ENCODE results near the gene SLIT3.

The SLIT3 gene

DNA sequence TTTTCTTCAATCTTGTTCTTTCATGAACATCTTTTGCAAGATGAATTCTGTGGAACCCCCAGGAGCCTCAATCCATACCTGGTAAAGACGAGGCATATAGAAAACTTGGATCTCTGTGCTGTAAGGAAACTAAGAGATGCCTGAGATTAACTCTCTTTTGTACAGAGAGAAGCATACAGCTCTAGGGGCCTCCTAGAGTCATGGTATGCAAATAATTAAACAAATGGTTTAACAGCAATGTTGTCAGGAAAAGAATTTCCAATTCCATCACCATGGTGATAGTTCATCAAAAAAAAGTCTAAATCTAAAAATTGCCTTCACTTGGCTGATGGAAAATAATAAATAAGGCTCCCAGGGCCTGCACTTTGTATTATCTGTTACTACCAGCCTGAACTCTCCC, 275.4 kb downstream of the SLIT3 start:
- DNase-seq (ENCODE audit: insufficient read length, low spot score) (no peak), FAIRE-seq (no peak)
- TF ChIP-seq, protein P1, sequence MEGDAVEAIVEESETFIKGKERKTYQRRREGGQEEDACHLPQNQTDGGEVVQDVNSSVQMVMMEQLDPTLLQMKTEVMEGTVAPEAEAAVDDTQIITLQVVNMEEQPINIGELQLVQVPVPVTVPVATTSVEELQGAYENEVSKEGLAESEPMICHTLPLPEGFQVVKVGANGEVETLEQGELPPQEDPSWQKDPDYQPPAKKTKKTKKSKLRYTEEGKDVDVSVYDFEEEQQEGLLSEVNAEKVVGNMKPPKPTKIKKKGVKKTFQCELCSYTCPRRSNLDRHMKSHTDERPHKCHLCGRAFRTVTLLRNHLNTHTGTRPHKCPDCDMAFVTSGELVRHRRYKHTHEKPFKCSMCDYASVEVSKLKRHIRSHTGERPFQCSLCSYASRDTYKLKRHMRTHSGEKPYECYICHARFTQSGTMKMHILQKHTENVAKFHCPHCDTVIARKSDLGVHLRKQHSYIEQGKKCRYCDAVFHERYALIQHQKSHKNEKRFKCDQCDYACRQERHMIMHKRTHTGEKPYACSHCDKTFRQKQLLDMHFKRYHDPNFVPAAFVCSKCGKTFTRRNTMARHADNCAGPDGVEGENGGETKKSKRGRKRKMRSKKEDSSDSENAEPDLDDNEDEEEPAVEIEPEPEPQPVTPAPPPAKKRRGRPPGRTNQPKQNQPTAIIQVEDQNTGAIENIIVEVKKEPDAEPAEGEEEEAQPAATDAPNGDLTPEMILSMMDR (IDR thresholded peaks at IDR 0.05; ENCODE audit: insufficient read depth, missing control alignments) = no peak

DNA sequence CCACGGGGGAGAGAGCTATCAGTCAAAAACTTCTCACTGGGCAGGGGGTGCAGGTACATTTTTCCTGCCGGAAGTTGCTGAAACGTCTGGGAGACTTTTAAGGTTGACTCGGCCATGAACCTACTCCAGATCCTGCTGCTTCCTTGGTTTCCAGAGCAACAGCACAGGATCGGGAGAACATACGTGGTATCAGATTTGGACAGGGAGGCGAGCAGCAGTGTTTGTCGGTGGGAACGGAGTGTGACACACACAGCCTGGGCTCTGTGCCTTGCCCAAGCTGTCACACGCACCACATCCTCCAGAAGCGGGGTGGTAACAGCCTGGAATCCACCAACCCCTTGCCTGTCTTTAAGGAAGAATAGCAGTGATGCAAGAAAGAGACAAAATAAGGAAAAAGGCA, 276.5 kb downstream of the SLIT3 start:
- DNase-seq (ENCODE audit: insufficient read length, low spot score) (no peak), FAIRE-seq (no peak)
- TF ChIP-seq, protein P1 (IDR thresholded peaks at IDR 0.05; ENCODE audit: insufficient read depth, missing control alignments) = no peak

DNA sequence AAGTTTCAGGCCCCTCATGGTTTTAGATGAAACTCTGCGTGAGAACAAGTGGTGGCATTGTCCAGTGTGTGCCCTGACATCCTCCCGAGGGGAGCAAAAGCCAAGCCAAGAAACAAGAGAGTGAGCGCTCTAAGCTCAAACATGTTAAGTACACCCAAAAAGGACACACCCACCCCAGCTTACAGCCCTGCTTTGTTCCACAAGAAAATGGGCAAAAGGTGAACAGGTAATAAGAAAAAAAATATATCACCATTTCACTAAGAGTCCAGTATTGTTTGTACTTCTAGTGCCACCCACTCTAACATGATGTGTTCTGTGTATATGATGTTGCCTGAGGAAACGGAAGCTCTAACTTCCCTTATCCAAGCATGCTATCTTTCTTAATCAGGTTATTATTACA, 278.2 kb downstream of the SLIT3 start:
- TF ChIP-seq, protein P1 (IDR thresholded peaks at IDR 0.05; ENCODE audit: insufficient read depth, missing control alignments) = no peak
- DNase-seq (ENCODE audit: insufficient read length, low spot score) = no peak
- no peak for FAIRE-seq

DNA sequence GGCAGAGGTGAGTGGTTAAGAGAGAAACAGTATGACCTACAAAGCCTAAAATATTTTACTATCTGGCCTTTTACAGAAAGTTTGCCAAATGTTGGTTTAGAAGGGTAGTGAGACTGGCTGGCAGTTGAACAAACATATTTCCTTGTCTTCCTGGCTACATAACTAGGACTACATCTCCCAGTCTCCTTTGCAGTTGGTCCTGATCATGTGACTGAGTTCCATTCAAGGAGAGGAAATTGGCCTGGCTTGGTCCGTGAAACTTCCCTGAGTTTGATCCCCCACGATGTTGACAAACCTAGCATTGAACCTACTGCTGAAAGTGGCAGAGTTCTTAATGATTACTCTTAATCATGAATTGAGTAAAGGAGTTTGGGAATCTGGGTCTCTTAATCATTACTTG, 280.8 kb downstream of the SLIT3 start:
- TF ChIP-seq, protein P1 (IDR thresholded peaks at IDR 0.05; ENCODE audit: insufficient read depth, missing control alignments) = no peak
- DNase-seq (ENCODE audit: insufficient read length, low spot score) (no peak), FAIRE-seq (no peak)

DNA sequence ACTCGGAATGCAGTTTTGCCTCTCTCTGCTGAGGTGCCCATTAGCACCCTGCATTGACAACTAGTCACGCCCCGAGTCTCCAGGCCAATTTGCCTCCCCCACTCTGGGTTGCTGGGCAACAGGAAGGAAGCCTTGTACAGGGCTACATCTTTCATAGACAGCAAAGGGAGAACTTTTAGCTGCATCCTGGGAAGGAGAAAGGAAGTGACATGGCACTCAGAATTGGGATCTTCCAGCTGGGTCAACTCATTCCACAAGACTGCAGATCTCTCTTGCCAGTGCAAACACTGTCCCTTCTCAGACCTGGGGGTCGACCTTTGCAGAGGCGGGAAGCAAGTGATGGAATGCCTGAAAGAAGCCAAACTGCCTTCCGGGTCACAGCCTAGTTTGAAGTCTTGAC, 282.0 kb downstream of the SLIT3 start:
- FAIRE-seq = no peak
- no peak for DNase-seq (ENCODE audit: insufficient read length, low spot score)
- TF ChIP-seq, protein P1 (IDR thresholded peaks at IDR 0.05; ENCODE audit: insufficient read depth, missing control alignments) = no peak

DNA sequence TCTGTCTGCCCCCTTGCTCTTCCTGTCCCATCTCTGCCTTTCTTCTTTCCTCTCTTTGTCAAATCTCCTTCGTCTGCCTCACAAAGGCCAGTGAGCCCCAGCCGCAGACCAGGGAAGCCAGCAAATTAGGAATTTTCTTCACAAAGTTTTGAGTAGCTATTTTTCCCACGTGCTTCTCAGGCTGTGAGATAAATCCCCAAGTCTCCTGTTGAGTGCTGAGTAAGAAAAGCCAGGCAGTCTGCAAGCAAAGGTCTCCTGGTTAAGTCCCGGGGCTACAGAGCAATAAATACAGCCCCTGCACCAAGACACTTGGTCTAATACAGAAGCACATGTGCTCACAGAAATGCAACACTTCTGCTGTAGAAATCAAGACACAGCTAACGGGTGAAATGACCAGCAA, 284.9 kb downstream of the SLIT3 start:
- no peak for FAIRE-seq
- no peak for DNase-seq (ENCODE audit: insufficient read length, low spot score)
- TF ChIP-seq, protein P1 (IDR thresholded peaks at IDR 0.05; ENCODE audit: insufficient read depth, missing control alignments) = no peak

DNA sequence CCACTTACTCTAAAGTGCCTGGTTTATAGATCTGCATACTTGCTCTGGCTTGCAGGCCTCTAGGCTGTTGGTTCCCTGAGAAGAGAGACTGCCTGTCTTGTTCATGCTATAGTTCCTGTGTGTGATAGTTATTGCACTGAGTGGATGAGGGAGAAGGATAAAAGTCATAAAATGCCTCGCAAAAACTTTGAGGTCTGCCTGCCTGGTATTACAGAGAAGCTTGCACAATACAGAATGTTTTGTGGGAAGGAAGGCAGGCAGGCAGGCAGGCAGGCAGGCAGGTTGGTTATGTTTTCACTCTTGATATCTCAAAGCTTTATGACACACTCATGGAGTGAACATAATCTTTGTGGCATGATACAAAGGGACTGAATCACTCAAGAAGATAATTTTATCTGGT, 287.1 kb downstream of the SLIT3 start:
- TF ChIP-seq, protein P1 (IDR thresholded peaks at IDR 0.05; ENCODE audit: insufficient read depth, missing control alignments) = no peak
- FAIRE-seq (no peak), DNase-seq (ENCODE audit: insufficient read length, low spot score) (no peak)

Data from D721Med (cell line).